Germinal center (tissue), 1 donor: Measurements from ENCODE around the gene CNGA4.
"Not testable (repeated sequence)": the region's sequence is repeated elsewhere in the genome, so short reads cannot be mapped to it uniquely, and the experiment has no call there.

Source experiments
- DNase-seq: peaks from one replicate; pipeline ENCODE4 v3.0.0; 2012; ENCODE audit warnings: mixed read lengths, low spot score

Gene CNGA4

DNA sequence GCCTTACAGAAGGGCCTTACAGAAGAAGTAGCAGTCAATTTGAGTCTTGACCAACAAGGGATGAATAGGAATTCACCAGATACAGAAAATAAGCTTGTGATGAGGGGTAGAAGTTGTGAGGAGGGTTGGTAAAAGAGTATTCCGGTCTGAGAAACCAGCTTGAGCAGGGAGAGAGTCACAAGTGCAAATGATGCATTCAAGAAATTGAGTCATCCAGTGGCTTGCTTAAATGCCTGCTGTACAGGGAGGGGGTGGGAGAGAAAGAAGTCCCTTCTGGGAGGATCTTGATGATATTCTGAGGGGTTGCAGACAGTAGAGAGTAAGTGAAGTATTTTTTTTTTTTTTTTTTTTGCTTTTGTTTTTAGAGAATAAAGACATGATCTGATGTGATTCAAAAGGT lies 29.9 kb downstream of the CNGA4 start:
- no peak for DNase-seq

DNA sequence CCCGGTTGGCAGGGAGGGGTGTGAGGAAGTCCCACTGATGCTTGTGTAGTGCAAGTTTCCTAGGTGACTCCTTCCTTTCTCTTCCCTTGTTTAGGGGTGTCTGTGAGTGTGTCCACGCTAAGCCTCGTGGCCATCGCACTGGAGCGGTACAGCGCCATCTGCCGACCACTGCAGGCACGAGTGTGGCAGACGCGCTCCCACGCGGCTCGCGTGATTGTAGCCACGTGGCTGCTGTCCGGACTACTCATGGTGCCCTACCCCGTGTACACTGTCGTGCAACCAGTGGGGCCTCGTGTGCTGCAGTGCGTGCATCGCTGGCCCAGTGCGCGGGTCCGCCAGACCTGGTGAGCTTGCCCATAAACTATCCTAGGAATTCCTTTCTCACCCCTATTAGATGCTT lies 31.1 kb downstream of the CNGA4 start:
- no peak for DNase-seq

DNA sequence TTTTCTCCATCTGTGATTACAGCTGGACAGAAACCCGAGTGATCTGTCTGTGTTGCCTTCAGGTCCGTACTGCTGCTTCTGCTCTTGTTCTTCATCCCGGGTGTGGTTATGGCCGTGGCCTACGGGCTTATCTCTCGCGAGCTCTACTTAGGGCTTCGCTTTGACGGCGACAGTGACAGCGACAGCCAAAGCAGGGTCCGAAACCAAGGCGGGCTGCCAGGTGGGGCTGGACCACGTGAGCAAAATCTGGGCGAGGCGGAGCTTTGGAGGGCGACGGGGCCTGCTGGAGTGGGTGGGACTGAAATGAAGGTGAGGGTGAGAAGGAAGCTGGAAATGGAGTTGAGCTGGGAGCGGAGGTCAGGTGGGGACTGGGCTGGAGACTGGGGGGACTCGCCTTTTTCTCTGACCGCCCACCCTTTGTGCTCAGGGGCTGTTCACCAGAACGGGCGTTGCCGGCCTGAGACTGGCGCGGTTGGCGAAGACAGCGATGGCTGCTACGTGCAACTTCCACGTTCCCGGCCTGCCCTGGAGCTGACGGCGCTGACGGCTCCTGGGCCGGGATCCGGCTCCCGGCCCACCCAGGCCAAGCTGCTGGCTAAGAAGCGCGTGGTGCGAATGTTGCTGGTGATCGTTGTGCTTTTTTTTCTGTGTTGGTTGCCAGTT lies 31.8 kb downstream of the CNGA4 start:
- no peak for DNase-seq

DNA sequence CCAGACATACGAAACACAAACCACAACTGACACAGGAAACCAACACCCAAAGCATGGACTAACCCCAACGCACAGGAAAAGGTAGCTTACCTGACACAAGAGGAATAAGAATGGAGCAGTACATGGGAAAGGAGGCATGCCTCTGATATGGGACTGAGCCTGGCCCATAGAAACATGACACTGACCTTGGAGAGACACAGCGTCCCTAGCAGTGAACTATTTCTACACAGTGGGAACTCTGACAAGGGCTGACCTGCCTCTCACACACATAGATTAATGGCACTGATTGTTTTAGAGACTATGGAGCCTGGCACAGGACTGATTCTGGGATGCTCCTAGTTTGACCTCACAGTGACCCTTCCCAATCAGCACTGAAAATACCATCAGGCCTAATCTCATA lies 32.7 kb downstream of the CNGA4 start:
- DNase-seq = no peak

DNA sequence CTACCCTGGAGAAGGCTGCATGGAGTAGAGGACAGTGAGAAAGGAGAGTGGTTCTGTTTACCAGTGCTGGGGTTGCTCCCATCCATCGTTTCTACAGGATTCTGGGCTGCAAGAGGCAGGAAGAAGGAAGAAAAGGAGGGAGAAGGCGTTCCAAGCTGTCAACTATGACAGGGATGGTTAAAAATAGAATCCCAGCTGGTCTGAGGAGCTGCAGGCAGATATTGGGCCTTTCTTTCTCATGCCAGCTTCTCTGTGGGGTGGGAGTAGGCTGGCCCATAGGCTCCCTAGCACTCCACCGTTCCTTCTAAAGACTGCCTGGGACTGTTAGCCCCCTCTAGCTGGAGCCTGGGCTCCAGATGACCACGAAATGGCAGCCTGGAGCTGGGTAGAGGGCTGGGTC lies 34.3 kb downstream of the CNGA4 start:
- no peak for DNase-seq

DNA sequence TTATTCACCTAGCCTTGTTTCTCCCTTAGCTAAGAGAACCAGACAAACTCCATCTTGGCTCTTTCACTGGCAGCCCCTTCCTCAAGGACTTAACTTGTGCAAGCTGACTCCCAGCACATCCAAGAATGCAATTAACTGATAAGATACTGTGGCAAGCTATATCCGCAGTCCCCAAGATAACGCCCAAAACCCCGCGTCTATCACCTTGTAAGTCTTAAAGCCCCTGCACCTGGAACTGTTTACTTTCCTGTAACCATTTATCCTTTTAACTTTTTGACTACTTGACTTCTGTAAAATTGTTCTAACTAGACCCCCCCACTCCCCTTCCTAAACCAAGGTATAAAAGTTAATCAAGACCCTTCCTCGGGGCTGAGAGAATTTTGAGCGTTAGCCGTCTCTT lies 41.9 kb downstream of the CNGA4 start:
- not testable (repeated sequence) for DNase-seq

DNA sequence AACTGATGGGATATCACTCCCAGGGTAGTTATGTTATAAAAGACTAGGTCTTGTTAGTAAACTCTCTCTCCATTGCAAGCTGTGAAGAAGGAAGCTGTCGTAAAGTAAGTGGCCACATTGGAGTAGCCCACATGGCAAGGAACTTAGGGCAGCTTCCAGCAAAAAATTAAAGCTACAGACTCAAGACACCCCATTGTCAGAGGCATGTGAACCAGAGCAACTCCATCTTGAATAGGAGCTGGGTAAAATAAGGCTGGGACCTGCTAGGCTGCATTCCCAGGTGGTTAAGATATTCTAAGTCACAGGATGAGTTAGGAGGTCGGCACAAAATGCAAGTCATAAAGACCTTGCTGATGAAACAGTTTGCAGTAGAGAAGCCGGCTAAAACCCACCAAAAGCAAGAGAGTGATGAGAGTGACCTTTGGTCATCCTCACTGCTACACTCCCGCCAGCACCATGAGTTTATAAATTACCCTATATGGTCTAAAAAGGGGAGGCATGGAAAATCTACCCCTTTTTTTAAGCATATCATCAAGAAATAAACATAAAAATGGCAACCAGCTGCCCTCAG lies 44.6 kb downstream of the CNGA4 start:
- DNase-seq = no peak

DNA sequence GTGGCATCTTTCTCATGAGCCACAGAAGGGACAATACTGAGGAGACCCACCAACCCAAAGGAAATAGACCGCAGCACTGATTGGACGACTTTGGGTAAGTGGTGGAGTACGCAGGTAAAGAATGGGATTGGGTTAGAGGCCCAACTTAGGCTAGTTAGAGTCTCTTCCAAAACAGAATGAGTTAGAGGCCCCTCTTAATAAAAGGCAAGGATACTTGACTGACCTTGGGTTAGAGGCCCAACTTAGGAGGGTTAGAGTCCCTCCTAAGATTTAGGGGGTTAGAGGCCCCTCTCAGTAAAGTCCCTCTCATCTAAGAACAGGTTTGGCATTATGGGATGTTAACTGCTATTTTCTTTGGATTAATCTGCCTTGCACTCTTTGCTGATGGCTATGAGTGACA lies 45.4 kb downstream of the CNGA4 start:
- DNase-seq = no peak

DNA sequence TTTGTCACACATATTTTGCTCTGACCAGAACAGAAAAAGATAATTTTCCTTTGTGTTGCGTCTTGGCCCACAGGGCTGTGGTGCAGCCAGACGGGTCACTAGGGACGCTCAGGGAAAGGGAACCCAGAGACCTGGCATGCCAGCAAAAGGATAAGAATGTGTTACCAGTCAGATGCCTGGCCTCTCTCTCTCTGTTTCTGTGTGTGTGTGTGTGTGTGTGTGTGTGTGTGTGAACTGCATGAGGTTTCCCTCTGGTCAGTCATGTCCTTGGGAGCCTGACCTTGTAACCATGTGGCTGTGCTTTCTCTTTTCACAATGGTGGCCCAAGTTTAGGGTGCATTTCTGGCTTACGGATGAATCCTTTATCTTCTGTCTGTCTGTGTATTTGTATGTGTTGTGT lies 46.1 kb downstream of the CNGA4 start:
- DNase-seq = no peak
